GM12878 (cell line): Measurements from ENCODE around the gene ASGR2. TPM values are rescaled to one million over a fixed set of nuclear protein-coding genes. Genes with fewer than 3 reads are reported as not detected.

Source experiments
- ATAC-seq: fragments of 200-7000 bp; cut with Tn5 transposase; 3 replicates; pipeline ENCODE4 v1.9.1; 2020; ENCODE audit warnings: mild to moderate bottlenecking, moderate library complexity
- BruUV-seq: library from RNA; stranded (reverse); fragments of 400-500 nt; replicated peaks from 2 replicates; lab custom pipeline; 2021; lab: Mats Ljungman, UMichigan
- CTCF ChIA-PET: fragments of 300-600 bp; sonication (Branson Sonifier 250); formaldehyde crosslinking; extraction: SDS; loops from one replicate; lab custom pipeline; 2021; ENCODE audit warnings: inconsistent platforms; lab: Yijun Ruan, JAX
- POLR2A ChIA-PET: fragments of 350-600 bp; formaldehyde crosslinking; extraction: SDS; loops from one replicate; lab custom pipeline; 2021; ENCODE audit warnings: inconsistent platforms; lab: Charles Lee
- RAD21 ChIA-PET: fragments of 300-600 bp; sonication (Branson Sonifier 250); formaldehyde crosslinking; loops from one replicate; lab custom pipeline; 2023; ENCODE audit warnings: antibody characterized with exemption; ENCODE audit not compliant: unreplicated experiment; lab: Charles Lee
- SMC1A ChIA-PET: fragments of 300-600 bp; sonication (Branson Sonifier 250); formaldehyde crosslinking; loops from one replicate; lab custom pipeline; 2023; ENCODE audit not compliant: unreplicated experiment, uncharacterized antibody; lab: Charles Lee
- DNase-seq: peaks from one replicate; pipeline ENCODE4 v3.0.0-alpha.2; 2011; ENCODE audit warnings: low read depth, low spot score
- FAIRE-seq: peaks from 3 replicates; lab custom pipeline; 2011; peaks lifted over from hg19 to GRCh38; lab: Jason Lieb, UNC
- H2AFZ ChIP-seq: 2 replicates; pipeline ENCODE4 v1.6.0; 2011; ENCODE audit warnings: low read depth, low read length, control low read depth; ENCODE audit not compliant: control insufficient read depth
- H3K27ac ChIP-seq: 2 replicates; pipeline ENCODE4 v1.5.1; 2011; ENCODE audit warnings: control low read depth; ENCODE audit not compliant: control insufficient read depth, insufficient read depth
- H3K27me3 ChIP-seq, 2 experiments: replicated peaks in 1 of 2; 2 replicates each; pipeline versions ENCODE4 v1.6.0 to v1.6.1; 2011; ENCODE audit warnings: low read length in 1 of 2; ENCODE audit not compliant: control insufficient read depth in 2 of 2, insufficient read depth in 2 of 2
- H3K36me3 ChIP-seq, 2 experiments: 2 replicates each; pipeline ENCODE4 v1.5.1; 2011; ENCODE audit warnings: low read length in 1 of 2; ENCODE audit not compliant: control insufficient read depth in 2 of 2, insufficient read depth in 2 of 2
- H3K4me1 ChIP-seq: 2 replicates; pipeline ENCODE4 v1.6.1; 2011; ENCODE audit warnings: mild to moderate bottlenecking, low read length, moderate library complexity, mixed read lengths; ENCODE audit not compliant: control insufficient read depth, insufficient read depth
- H3K4me2 ChIP-seq: 2 replicates; pipeline ENCODE4 v1.6.0; 2011; ENCODE audit warnings: control low read depth; ENCODE audit not compliant: control insufficient read depth, insufficient read depth
- H3K4me3 ChIP-seq: fragments of 200-600 bp; sonication (generic); 2 replicates; pipeline ENCODE4 v1.5.1; 2016
- H3K79me2 ChIP-seq: 2 replicates; pipeline ENCODE4 v1.6.0; 2011; ENCODE audit warnings: low read length; ENCODE audit not compliant: control insufficient read depth, insufficient read depth
- H3K9ac ChIP-seq: 2 replicates; pipeline ENCODE4 v1.8.0; 2011; ENCODE audit warnings: low read length, control low read depth, mixed read lengths; ENCODE audit not compliant: control insufficient read depth, insufficient read depth
- H3K9me3 ChIP-seq: replicated peaks from 3 replicates; pipeline ENCODE4 v1.5.1; 2011; ENCODE audit warnings: mild to moderate bottlenecking, low read length; ENCODE audit not compliant: control insufficient read depth, insufficient read depth
- H4K20me1 ChIP-seq: 2 replicates; pipeline ENCODE4 v1.6.0; 2011; ENCODE audit not compliant: control insufficient read depth, insufficient read depth
- FOS ChIP-seq: IDR thresholded peaks from 3 replicates; pipeline ENCODE4 v1.6.1; 2011; ENCODE audit warnings: borderline replicate concordance; ENCODE audit not compliant: insufficient read length; ENCODE audit errors: extremely low read depth
- GATAD2B ChIP-seq: fragments of 450-650 bp; conservative IDR thresholded peaks from 2 replicates; pipeline ENCODE4 v1.6.1; 2017; ENCODE audit warnings: low read depth, mild to moderate bottlenecking, moderate library complexity
- MEF2B ChIP-seq: fragments of 450-650 bp; IDR thresholded peaks from 2 replicates; pipeline ENCODE4 v1.6.1; 2018; ENCODE audit warnings: mild to moderate bottlenecking, moderate library complexity; ENCODE audit not compliant: partially characterized antibody, poor library complexity, severe bottlenecking
- MXI1 ChIP-seq: fragments of 150-350 bp; IDR thresholded peaks from 2 replicates; pipeline ENCODE4 v1.6.1; 2011; ENCODE audit warnings: low read depth, mild to moderate bottlenecking, inconsistent platforms, low read length, improper control_type of control experiment
- POLR2AphosphoS2 ChIP-seq: IDR thresholded peaks from 2 replicates; pipeline ENCODE4 v1.6.1; 2011; ENCODE audit warnings: low read depth, mild to moderate bottlenecking, low read length, improper control_type of control experiment, moderate library complexity
- RAD51 ChIP-seq: fragments of 450-650 bp; IDR thresholded peaks from 2 replicates; pipeline ENCODE4 v1.6.1; 2016; ENCODE audit warnings: moderate library complexity, mild to moderate bottlenecking, inconsistent platforms
- SIN3A ChIP-seq: IDR thresholded peaks from 2 replicates; pipeline ENCODE4 v1.6.1; 2012; ENCODE audit warnings: low read depth, low read length, improper control_type of control experiment
- SIX5 ChIP-seq: IDR thresholded peaks from 2 replicates; pipeline ENCODE4 v1.6.1; 2011; ENCODE audit warnings: mild to moderate bottlenecking, low read depth, low read length, moderate library complexity; ENCODE audit not compliant: severe bottlenecking
- SREBF1 ChIP-seq: IDR thresholded peaks from 2 replicates; pipeline ENCODE4 v1.6.1; 2012; ENCODE audit warnings: mild to moderate bottlenecking, low read length
- SUPT20H ChIP-seq: IDR thresholded peaks from 2 replicates; pipeline ENCODE4 v1.6.1; 2011; ENCODE audit warnings: low read depth, mild to moderate bottlenecking, low read length, moderate library complexity, borderline replicate concordance; ENCODE audit not compliant: control insufficient read depth
- TBL1XR1 ChIP-seq: IDR thresholded peaks from 2 replicates; pipeline ENCODE4 v1.6.1; 2012; ENCODE audit warnings: low read depth, low read length, improper control_type of control experiment
- ZBTB11 ChIP-seq: fragments of 450-650 bp; formaldehyde crosslinking; IDR thresholded peaks from 2 replicates; pipeline ENCODE4 v1.5.0; 2022; ENCODE audit warnings: mild to moderate bottlenecking, missing genetic modification characterization
- ZBTB40 ChIP-seq: fragments of 450-650 bp; IDR thresholded peaks from 2 replicates; pipeline ENCODE4 v1.6.1; 2016; ENCODE audit warnings: mild to moderate bottlenecking, moderate library complexity, borderline replicate concordance
- WGBS: methylation state at CpG from one replicate; pipeline ENCODE4 v1.1.6; 2016; ENCODE audit warnings: low lambda C conversion rate; ENCODE audit not compliant: insufficient replicate concordance, insufficient coverage; ENCODE audit errors: missing lambda C conversion rate; 5-methylcytosine and 5-hydroxymethylcytosine counted together
- in situ Hi-C: fragments of 300-500 bp; cut with MboI; formaldehyde crosslinking; loops from 9 replicates; pipeline ENCODE4 v1.14.3; 2018; ENCODE audit warnings: mixed read lengths
- intact Hi-C: fragments of 100-400 bp; cut with micrococcal nuclease; formaldehyde crosslinking; loops from one replicate; pipeline ENCODE4 v1.14.2; 2022; ENCODE audit not compliant: unreplicated experiment
- polyA plus RNA-seq, 11 experiments: library from polyadenylated mRNA; depleted of rRNA in 4 of 11; unstranded in 6 of 11; stranded (reverse) in 5 of 11; fragments of >200 nt; fragmentation: Nextera tagmentation in 4 of 11; fragmentation: Illumina TruSeq in 1 of 11; extraction: Ambion mirVana in 4 of 11; extraction: Trizol in 1 of 11; gene quantifications; 1 replicate in 1 of 11; 2 replicates in 10 of 11; pipeline versions ENCODE4 v1.2.1 to v1.2.3, GENCODE V29; 2011 to 2016; ENCODE audit warnings: inconsistent platforms in 2 of 11, missing spikeins in 2 of 11, low read depth in 1 of 11
- total RNA-seq, 4 experiments: library from RNA; depleted of rRNA in 3 of 4; stranded (reverse); fragments of >200 nt in 3 of 4; fragmentation: Illumina TruSeq in 1 of 4; extraction: Trizol in 1 of 4; gene quantifications; 2 replicates each; pipeline versions ENCODE4 v1.2.1 to v1.2.3, GENCODE V29; 2013 to 2021

ASGR2 gene
- total and polyA plus RNA-seq, 10 of the 15 experiments (the other 5 are each of a cell fraction or from before 2014, with no cell fraction given), result not detected

GRCh38 chr17:7058831-7059447 is 55.7 kb downstream of the ASGR2 start:
- intact Hi-C loops, result no loop called here
- ChIA-PET SMC1A (no interaction called here), POLR2A (no interaction called here), CTCF (interaction anchor here (1.3 to 21.9 kb wide), 3 partner anchors 13 to 148 kb away, joined by 7 to 590 read pairs (median 9); no protein-coding TSS in a partner anchor), RAD21 (interaction anchor here (1.1 kb wide), 2 partner anchors 74 to 88 kb away, joined by 3 read pairs; no protein-coding TSS in a partner anchor)
- H3K4me2 ChIP-seq, result no peak overlapping the region
- no peak overlapping the region for H3K4me3 ChIP-seq
- H3K9me3 ChIP-seq, result no peaks in the 10 kb centered on the region
- H2AFZ ChIP-seq, result no peak overlapping the region
- 59% methylated on average over 7 of the region's 7 CpGs for WGBS
- no peak overlapping the region for H3K27ac ChIP-seq
- H3K9ac ChIP-seq, result no peak overlapping the region
- H4K20me1 ChIP-seq, result no peaks in the 10 kb centered on the region
- no peaks in the 10 kb centered on the region for H3K4me1 ChIP-seq
- no peaks in the 10 kb centered on the region for H3K79me2 ChIP-seq
- ATAC-seq (no peak), FAIRE-seq (no peak), DNase-seq (no peak)
- in situ Hi-C loops, result no loop called here
- no peaks in the 10 kb centered on the region for H3K36me3 ChIP-seq
- no peaks in the 10 kb centered on the region for H3K27me3 ChIP-seq
- no TSS peak for BruUV-seq
- TF ChIP-seq SIN3A (no peak), ZBTB11 (CRISPR knock-in tag) (no peak), SUPT20H (no peak), SIX5 (no peak), GATAD2B (no peak), FOS (no peak), ZBTB40 (no peak), MXI1 (no peak), SREBF1 (no peak), POLR2AphosphoS2 (no peak), TBL1XR1 (no peak), RAD51 (no peak), MEF2B (no peak)
